Kidney (tissue), 14 donors: ENCODE measurements around the gene KIDINS220. TPM values are rescaled to one million over a fixed set of nuclear protein-coding genes. Genes with fewer than 3 reads are reported as not detected.

ENCODE experiments used
- DNase-seq, 5 donors: peaks; one replicate each; pipeline ENCODE4 v3.0.0-alpha.2; 2013 to 2020
- FAIRE-seq: peaks from 2 replicates; lab custom pipeline; 2012; peaks lifted over from hg19 to GRCh38; lab: Jason Lieb, UNC
- H3K27ac ChIP-seq, 2 donors: one replicate each; pipeline ENCODE4 v1.7.0; 2013; ENCODE audit warnings: low read depth in 2 of 2, low read length in 2 of 2, inconsistent platforms in 1 of 2
- H3K27me3 ChIP-seq: one replicate; pipeline ENCODE4 v1.7.1; 2013; ENCODE audit warnings: low read length, inconsistent platforms; ENCODE audit not compliant: control insufficient read depth, insufficient read depth
- H3K36me3 ChIP-seq, 3 donors: one replicate each; pipeline versions ENCODE4 v1.7.0 to v1.7.1; 2013; ENCODE audit warnings: low read length in 3 of 3, control low read depth in 1 of 3, inconsistent platforms in 1 of 3; ENCODE audit not compliant: insufficient read depth in 3 of 3, control insufficient read depth in 2 of 3
- H3K4me1 ChIP-seq, 3 donors: one replicate each; pipeline versions ENCODE4 v1.7.0 to v1.7.1; 2013; ENCODE audit warnings: low read length in 3 of 3, inconsistent platforms in 1 of 3, low read depth in 1 of 3; ENCODE audit not compliant: control insufficient read depth in 2 of 3, insufficient read depth in 2 of 3
- H3K4me3 ChIP-seq, 3 donors: one replicate each; pipeline versions ENCODE4 v1.7.0 to v1.8.1; 2013; ENCODE audit warnings: low read length in 3 of 3, control low read depth in 1 of 3, inconsistent platforms in 1 of 3
- H3K9ac ChIP-seq, 3 donors: one replicate each; pipeline versions ENCODE4 v1.7.0 to v1.7.1; 2013; ENCODE audit warnings: low read length in 3 of 3, control low read depth in 1 of 3, inconsistent platforms in 1 of 3
- H3K9me3 ChIP-seq, 3 donors: one replicate each; pipeline versions ENCODE4 v1.7.0 to v1.7.1; 2013; ENCODE audit warnings: low read length in 3 of 3, control low read depth in 1 of 3, inconsistent platforms in 1 of 3; ENCODE audit not compliant: control insufficient read depth in 2 of 3, insufficient read depth in 1 of 3
- intact Hi-C: fragments of 100-400 bp; cut with DNase I; formaldehyde crosslinking; loops from one replicate; pipeline ENCODE4 v1.11.1; 2022
- polyA plus RNA-seq: library from polyadenylated mRNA; stranded (reverse); fragments of 350-450 nt; fragmentation: Illumina TruSeq; extraction: RNeasy Lipid Tissue Mini Kit (QIAGEN cat#74804); gene quantifications from one replicate; pipeline ENCODE4 v1.2.3, GENCODE V29; 2014; ENCODE audit warnings: low read depth, low replicate concordance; ENCODE audit not compliant: insufficient read depth
- total RNA-seq: library from RNA; stranded (reverse); fragmentation: NEBNext Ultra II Directional; extraction: Animal tissue kit (Norgen Biotek cat#: 25700); gene quantifications from one replicate; pipeline ENCODE4 v1.2.1, GENCODE V29; 2021
- TF ChIP-seq, protein P1 (sequence below): IDR thresholded peaks from 3 replicates; pipeline ENCODE4 v1.5.1; 2012; ENCODE audit warnings: mild to moderate bottlenecking, moderate library complexity, borderline replicate concordance; ENCODE audit not compliant: insufficient read depth; ENCODE audit errors: extremely low read depth
- donor health status: control.
- donor health status: control.
- donor health status: control.
- donor health status: control.
- donor health status: control.
- donor health status: DM: yes; HTN: yes; CAD: no.
- donor health status: Normal renal cell carcinoma (clear cell type).

KIDINS220 gene
- total and polyA plus RNA-seq, 2 donors from 2014 or later: 12.3 to 56.6 TPM

DNA sequence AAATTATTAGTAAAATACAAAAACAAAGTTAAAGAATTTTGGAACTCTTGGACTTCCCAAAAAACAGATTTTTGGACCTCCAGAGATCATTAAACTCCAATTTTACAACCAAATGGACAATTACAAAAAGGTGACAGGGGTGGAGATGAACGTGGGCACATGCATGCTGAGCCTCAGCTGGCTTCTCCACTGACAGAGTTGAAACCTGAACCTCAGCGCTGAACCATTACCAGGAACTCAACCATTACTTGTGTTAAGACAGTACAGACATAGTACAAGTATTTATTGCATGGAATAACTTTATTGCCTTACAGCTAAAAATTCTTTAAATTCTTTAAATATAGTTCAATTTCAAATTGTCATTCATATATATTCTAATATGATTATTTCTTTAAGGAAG is 33.0 kb upstream of the KIDINS220 start:
- Histone ChIP-seq H3K27me3 (no peaks in the 10 kb centered on the region), H3K4me1 (no peaks in the 10 kb centered on the region), H3K27ac (no peak overlapping the region), H3K9ac (no peak overlapping the region), H3K4me3 (no peak overlapping the region), H3K36me3 (no peaks in the 10 kb centered on the region), H3K9me3 (no peaks in the 10 kb centered on the region)
- TF ChIP-seq, protein P1, sequence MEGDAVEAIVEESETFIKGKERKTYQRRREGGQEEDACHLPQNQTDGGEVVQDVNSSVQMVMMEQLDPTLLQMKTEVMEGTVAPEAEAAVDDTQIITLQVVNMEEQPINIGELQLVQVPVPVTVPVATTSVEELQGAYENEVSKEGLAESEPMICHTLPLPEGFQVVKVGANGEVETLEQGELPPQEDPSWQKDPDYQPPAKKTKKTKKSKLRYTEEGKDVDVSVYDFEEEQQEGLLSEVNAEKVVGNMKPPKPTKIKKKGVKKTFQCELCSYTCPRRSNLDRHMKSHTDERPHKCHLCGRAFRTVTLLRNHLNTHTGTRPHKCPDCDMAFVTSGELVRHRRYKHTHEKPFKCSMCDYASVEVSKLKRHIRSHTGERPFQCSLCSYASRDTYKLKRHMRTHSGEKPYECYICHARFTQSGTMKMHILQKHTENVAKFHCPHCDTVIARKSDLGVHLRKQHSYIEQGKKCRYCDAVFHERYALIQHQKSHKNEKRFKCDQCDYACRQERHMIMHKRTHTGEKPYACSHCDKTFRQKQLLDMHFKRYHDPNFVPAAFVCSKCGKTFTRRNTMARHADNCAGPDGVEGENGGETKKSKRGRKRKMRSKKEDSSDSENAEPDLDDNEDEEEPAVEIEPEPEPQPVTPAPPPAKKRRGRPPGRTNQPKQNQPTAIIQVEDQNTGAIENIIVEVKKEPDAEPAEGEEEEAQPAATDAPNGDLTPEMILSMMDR: no peak
- no peak for FAIRE-seq
- peak in 3 of 5 donors; percentile 50 to 61 (median 51) for DNase-seq
- intact Hi-C loops: loop anchor here (10.0 kb wide), 1 partner anchor 264 kb away; no protein-coding TSS in a partner anchor

DNA sequence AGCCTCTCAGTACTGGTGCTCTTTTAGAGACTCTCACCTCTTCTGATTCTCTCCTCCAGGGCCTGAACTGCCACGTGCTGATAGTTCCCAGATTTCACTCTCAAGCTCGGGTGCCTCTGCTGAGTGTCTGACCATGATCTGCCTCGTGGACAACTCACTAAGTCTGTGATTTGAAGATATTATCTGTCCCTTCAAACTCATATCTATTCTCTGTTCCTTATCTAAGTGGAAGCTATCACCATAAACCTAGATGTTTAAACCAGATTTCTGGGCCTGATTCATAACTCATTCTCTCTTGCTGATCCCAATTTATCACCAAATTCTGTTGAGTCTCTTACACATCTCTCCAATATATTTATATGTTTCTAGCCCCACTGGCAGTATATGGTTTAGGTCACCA is 29.9 kb upstream of the KIDINS220 start:
- TF ChIP-seq, protein P1: no peak
- intact Hi-C loops: no loop called here
- Histone ChIP-seq H3K27me3 (no peaks in the 10 kb centered on the region), H3K36me3 (no peaks in the 10 kb centered on the region), H3K4me3 (no peak overlapping the region), H3K4me1 (no peaks in the 10 kb centered on the region), H3K9ac (no peak overlapping the region), H3K9me3 (no peaks in the 10 kb centered on the region), H3K27ac (no peak overlapping the region)
- DNase-seq: no peak
- no peak for FAIRE-seq

DNA sequence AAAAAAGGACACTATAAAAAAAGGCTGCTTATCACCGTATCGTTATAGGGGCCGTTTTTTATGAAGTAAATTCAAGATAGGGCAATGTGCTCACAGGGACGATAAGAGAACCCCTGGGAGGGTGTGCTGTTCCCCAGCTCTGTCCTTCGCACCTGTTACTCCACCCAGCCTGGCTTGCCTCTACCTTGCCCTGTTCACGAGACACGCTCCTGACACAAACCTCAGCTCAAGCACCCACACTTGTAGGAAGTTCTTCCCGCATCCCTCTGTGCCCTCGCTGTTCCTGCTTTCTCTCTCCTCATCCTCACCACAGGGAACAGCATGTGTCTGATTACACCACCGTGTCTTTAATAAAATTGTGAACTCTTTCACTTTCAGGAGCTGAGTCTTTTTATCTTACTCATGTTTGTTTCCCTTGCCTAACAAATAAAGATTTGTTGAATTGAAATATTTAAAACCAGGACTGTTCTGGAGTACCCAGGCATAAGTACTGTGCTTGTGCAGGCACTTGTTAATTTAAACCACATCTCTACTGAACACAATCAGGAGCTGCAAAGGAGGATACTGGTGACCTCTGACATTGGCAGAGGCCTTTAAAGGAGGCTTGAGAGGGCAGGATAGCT is 26.0 kb upstream of the KIDINS220 start:
- no peaks in the 10 kb centered on the region for H3K36me3 ChIP-seq
- H3K9me3 ChIP-seq: no peaks in the 10 kb centered on the region
- H3K9ac ChIP-seq: no peak overlapping the region
- TF ChIP-seq, protein P1: no peak
- intact Hi-C loops: no loop called here
- H3K4me3 ChIP-seq: no peak overlapping the region
- H3K27me3 ChIP-seq: no peaks in the 10 kb centered on the region
- H3K4me1 ChIP-seq: no peaks in the 10 kb centered on the region
- H3K27ac ChIP-seq: no peak overlapping the region
- DNase-seq (no peak), FAIRE-seq (no peak)

DNA sequence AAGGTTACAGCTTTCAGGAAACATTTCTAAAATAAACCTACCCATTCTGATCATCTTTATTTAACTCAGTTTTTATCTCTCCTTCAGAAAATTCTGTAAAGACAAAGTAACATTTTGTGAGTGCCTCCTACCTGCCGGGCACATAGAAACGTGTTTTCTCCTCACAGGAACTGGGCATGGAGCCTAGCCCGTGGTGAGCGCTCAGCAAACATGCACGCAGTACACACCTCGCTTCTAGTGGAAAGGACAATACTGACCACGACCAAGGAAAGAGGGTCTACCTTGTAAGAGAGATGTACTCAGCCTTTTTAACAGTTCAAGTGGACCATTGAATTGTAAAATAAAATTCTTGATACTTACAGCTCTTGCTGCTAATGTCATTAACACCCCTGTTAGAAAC is 24.8 kb upstream of the KIDINS220 start:
- no peaks in the 10 kb centered on the region for H3K36me3 ChIP-seq
- TF ChIP-seq, protein P1: no peak
- no peak overlapping the region for H3K4me3 ChIP-seq
- no peak for DNase-seq
- H3K9ac ChIP-seq: no peak overlapping the region
- no peaks in the 10 kb centered on the region for H3K4me1 ChIP-seq
- intact Hi-C loops: no loop called here
- H3K27ac ChIP-seq: no peak overlapping the region
- no peak for FAIRE-seq
- H3K9me3 ChIP-seq: no peaks in the 10 kb centered on the region
- no peaks in the 10 kb centered on the region for H3K27me3 ChIP-seq
